Large intestine (tissue), 12 donors: ENCODE results near the gene HNRNPD. TPM values are rescaled to one million over a fixed set of nuclear protein-coding genes. Genes with fewer than 3 reads are reported as not detected.
"Not testable (repeated sequence)": the region's sequence is repeated elsewhere in the genome, so short reads cannot be mapped to it uniquely, and the experiment has no call there.

Source experiments
- DNase-seq, 2 donors: peaks; one replicate each; pipeline versions ENCODE4 v3.0.0 to v3.0.0-alpha.2; 2013
- H3K27ac ChIP-seq: one replicate; pipeline ENCODE4 v1.5.1; 2013; ENCODE audit warnings: low read length
- H3K27me3 ChIP-seq: 2 replicates; pipeline ENCODE4 v1.6.1; 2013; ENCODE audit warnings: low read length; ENCODE audit not compliant: control insufficient read depth, insufficient read depth
- H3K36me3 ChIP-seq: 2 replicates; pipeline ENCODE4 v1.6.1; 2013; ENCODE audit warnings: low read length; ENCODE audit not compliant: control insufficient read depth, insufficient read depth
- H3K4me1 ChIP-seq: one replicate; pipeline ENCODE4 v1.6.1; 2013; ENCODE audit warnings: low read length; ENCODE audit not compliant: control insufficient read depth, insufficient read depth
- H3K4me3 ChIP-seq: one replicate; pipeline ENCODE4 v1.5.1; 2013; ENCODE audit warnings: low read length
- H3K9me3 ChIP-seq: one replicate; pipeline ENCODE4 v1.6.1; 2013; ENCODE audit warnings: mild to moderate bottlenecking, low read depth, low read length, moderate library complexity; ENCODE audit not compliant: control insufficient read depth
- WGBS: methylation state at CpG from one replicate; pipeline ENCODE4 v1.1.5; 2013; ENCODE audit warnings: low lambda C conversion rate; ENCODE audit not compliant: insufficient coverage; 5-methylcytosine and 5-hydroxymethylcytosine counted together
- long read RNA-seq, 11 donors: transcript quantifications; one replicate each; lab custom pipeline, GENCODE V29; 2026
- polyA plus RNA-seq: library from polyadenylated mRNA; unstranded; fragments of 120-200 nt; gene quantifications from one replicate; pipeline ENCODE4 v1.2.1, GENCODE V29; 2013

The HNRNPD gene
- 401 TPM for polyA plus RNA-seq
- long read RNA-seq, donor 1, transcript HNRNPD-201 (9 exons, 3,033 nt), result minor isoform, 13 of 94 reads
- long read RNA-seq, donor 1, transcript HNRNPD-203 (8 exons, 1,585 nt), result major isoform, 22 of 94 reads
- long read RNA-seq, donor 1, transcript HNRNPD-202 (8 exons, 1,667 nt), result minor isoform, 6 of 94 reads
- long read RNA-seq, donor 1, partial matches to known transcripts, result 52 of 94 reads
- long read RNA-seq, donor 1, other reads (novel, unspliced or antisense), result 0 of 94 reads
- long read RNA-seq, donor 2, full-length matches to known transcripts, result 107 of 239 reads
- long read RNA-seq, donor 2, partial matches to known transcripts, result 119 of 239 reads
- long read RNA-seq, donor 2, other reads (novel, unspliced or antisense), result 13 of 239 reads
- long read RNA-seq, donor 3, full-length matches to known transcripts, result 115 of 229 reads
- long read RNA-seq, donor 3, partial matches to known transcripts, result 101 of 229 reads
- long read RNA-seq, donor 3, other reads (novel, unspliced or antisense), result 13 of 229 reads
- long read RNA-seq, donor 4, partial matches to known transcripts, result 0 of 4 reads
- long read RNA-seq, donor 4, other reads (novel, unspliced or antisense), result 0 of 4 reads
- long read RNA-seq, donor 5, transcript HNRNPD-202 (8 exons, 1,667 nt), result minor isoform, 9 of 77 reads
- long read RNA-seq, donor 5, transcript HNRNPD-201 (9 exons, 3,033 nt), result minor isoform, 10 of 77 reads
- long read RNA-seq, donor 5, transcript HNRNPD-203 (8 exons, 1,585 nt), result major isoform, 20 of 77 reads
- long read RNA-seq, donor 5, partial matches to known transcripts, result 31 of 77 reads
- long read RNA-seq, donor 5, other reads (novel, unspliced or antisense), result 7 of 77 reads
- long read RNA-seq, donor 6, full-length matches to known transcripts, result 52 of 92 reads
- long read RNA-seq, donor 6, partial matches to known transcripts, result 32 of 92 reads
- long read RNA-seq, donor 6, other reads (novel, unspliced or antisense), result 8 of 92 reads
- long read RNA-seq, donor 7, transcript HNRNPD-201 (9 exons, 3,033 nt), result minor isoform, 8 of 53 reads
- long read RNA-seq, donor 7, transcript HNRNPD-203 (8 exons, 1,585 nt), result major isoform, 14 of 53 reads
- long read RNA-seq, donor 7, partial matches to known transcripts, result 25 of 53 reads
- long read RNA-seq, donor 7, other reads (novel, unspliced or antisense), result 5 of 53 reads
- long read RNA-seq, donor 8, transcript HNRNPD-202 (8 exons, 1,667 nt), result minor isoform, 7 of 236 reads
- long read RNA-seq, donor 8, transcript HNRNPD-201 (9 exons, 3,033 nt), result minor isoform, 30 of 236 reads
- long read RNA-seq, donor 8, transcript HNRNPD-203 (8 exons, 1,585 nt), result major isoform, 53 of 236 reads
- long read RNA-seq, donor 8, partial matches to known transcripts, result 129 of 236 reads
- long read RNA-seq, donor 8, other reads (novel, unspliced or antisense), result 16 of 236 reads
- long read RNA-seq, donor 9, full-length matches to known transcripts, result 39 of 84 reads
- long read RNA-seq, donor 9, partial matches to known transcripts, result 36 of 84 reads
- long read RNA-seq, donor 9, other reads (novel, unspliced or antisense), result 9 of 84 reads
- long read RNA-seq, donor 10, transcript HNRNPD-203 (8 exons, 1,585 nt), result major isoform, 36 of 131 reads
- long read RNA-seq, donor 10, transcript HNRNPD-201 (9 exons, 3,033 nt), result minor isoform, 33 of 131 reads
- long read RNA-seq, donor 10, transcript HNRNPD-202 (8 exons, 1,667 nt), result minor isoform, 6 of 131 reads
- long read RNA-seq, donor 10, partial matches to known transcripts, result 40 of 131 reads
- long read RNA-seq, donor 10, other reads (novel, unspliced or antisense), result 11 of 131 reads
- long read RNA-seq, donor 11, transcript HNRNPD-201 (9 exons, 3,033 nt), result minor isoform, 18 of 87 reads
- long read RNA-seq, donor 11, transcript HNRNPD-203 (8 exons, 1,585 nt), result major isoform, 28 of 87 reads
- long read RNA-seq, donor 11, partial matches to known transcripts, result 25 of 87 reads
- long read RNA-seq, donor 11, other reads (novel, unspliced or antisense), result 11 of 87 reads

GRCh38 chr4:82373816-82374625 lies at the start of gene HNRNPD:
TSS of gene HNRNPD (minus strand) at chr4:82373991. CDS start at chr4:82373678, 313 bp downstream.
- H3K4me1 ChIP-seq, result peaks cover 3% of the 10 kb centered on the region
- no CpG with 5 or more reads among the region's 83 CpGs for WGBS
- DNase-seq, result peak; percentile 99 to 100
- peak within 1 kb of the TSS; percentile 100 for H3K27ac ChIP-seq
- peak within 1 kb of the TSS; percentile 98 for H3K4me3 ChIP-seq
- H3K36me3 ChIP-seq, result peaks cover 6% of the 10 kb centered on the region
- H3K9me3 ChIP-seq, result no peaks in the 10 kb centered on the region
- H3K27me3 ChIP-seq, result no peaks in the 10 kb centered on the region

- no peak for DNase-seq
- peaks cover 46% of the 10 kb centered on the region for H3K36me3 ChIP-seq
- H3K9me3 ChIP-seq, result no peaks in the 10 kb centered on the region
- peaks cover 7% of the 10 kb centered on the region for H3K4me1 ChIP-seq
- no peaks in the 10 kb centered on the region for H3K27me3 ChIP-seq
- no peak overlapping the region for H3K4me3 ChIP-seq
- 92% methylated on average over 4 of the region's 5 CpGs for WGBS
- no peak overlapping the region for H3K27ac ChIP-seq
Observed at GRCh38 chr4:82422616-82423015, 48.8 kb upstream of the HNRNPD start.

DNA sequence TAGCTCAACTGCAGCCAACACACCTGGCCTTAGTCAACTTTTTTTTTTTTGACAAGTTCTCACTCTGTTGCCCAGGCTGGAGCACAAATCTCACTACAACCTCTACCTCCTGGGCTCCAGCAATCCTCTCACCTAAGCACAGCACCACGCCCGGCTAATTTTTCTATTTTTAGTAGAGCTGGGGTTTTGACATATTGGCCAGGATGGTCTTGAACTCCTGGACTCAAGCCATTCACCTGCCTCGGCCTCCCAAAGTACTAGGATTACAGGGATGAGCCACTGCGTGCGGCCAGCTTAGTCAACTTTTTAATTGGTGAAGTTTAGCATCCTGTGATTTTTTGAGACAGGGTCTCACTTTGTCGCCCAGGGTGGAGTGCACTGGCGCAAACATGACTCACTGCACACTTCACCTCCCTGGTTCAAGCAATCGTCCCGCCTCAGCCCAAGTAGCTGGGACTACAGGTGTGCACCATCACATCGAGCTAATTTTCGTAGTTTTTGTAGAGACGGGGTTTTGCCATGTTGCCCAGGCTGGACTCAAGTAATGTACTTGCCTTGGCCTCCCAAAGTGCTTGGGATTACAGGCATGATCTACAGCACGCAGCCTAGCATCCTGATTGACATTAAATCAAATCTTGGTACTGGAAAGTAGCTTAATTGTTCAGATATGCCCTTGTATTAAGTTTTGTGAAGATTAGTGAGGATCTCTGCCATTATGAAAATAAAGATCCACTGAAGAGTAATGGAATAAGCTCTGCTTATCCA lies 48.2 kb upstream of the HNRNPD start:
- H3K27me3 ChIP-seq, result no peaks in the 10 kb centered on the region
- DNase-seq, result no peak
- H3K27ac ChIP-seq, result no peak overlapping the region
- no CpG with 5 or more reads among the region's 13 CpGs for WGBS
- peaks cover 41% of the 10 kb centered on the region for H3K36me3 ChIP-seq
- peaks cover 6% of the 10 kb centered on the region for H3K4me1 ChIP-seq
- H3K4me3 ChIP-seq, result no peak overlapping the region
- no peaks in the 10 kb centered on the region for H3K9me3 ChIP-seq

GRCh38 chr4:82419451-82419850 lies 45.7 kb upstream of the HNRNPD start:
- no peak overlapping the region for H3K4me3 ChIP-seq
- no peaks in the 10 kb centered on the region for H3K27me3 ChIP-seq
- H3K36me3 ChIP-seq, result peaks cover 21% of the 10 kb centered on the region
- WGBS, result no CpG with 5 or more reads among the region's 3 CpGs
- H3K27ac ChIP-seq, result no peak overlapping the region
- no peak for DNase-seq
- no peaks in the 10 kb centered on the region for H3K4me1 ChIP-seq
- no peaks in the 10 kb centered on the region for H3K9me3 ChIP-seq

GRCh38 chr4:82415922-82416365 lies 42.2 kb upstream of the HNRNPD start:
- WGBS, result 100% methylated on average over 2 of the region's 12 CpGs
- Histone ChIP-seq H3K27me3 (no peaks in the 10 kb centered on the region), H3K9me3 (no peaks in the 10 kb centered on the region), H3K36me3 (no peaks in the 10 kb centered on the region), H3K27ac (no peak overlapping the region), H3K4me1 (no peaks in the 10 kb centered on the region), H3K4me3 (no peak overlapping the region)
- DNase-seq, result no peak

GRCh38 chr4:82415061-82415460 lies 41.3 kb upstream of the HNRNPD start:
- H3K27me3 ChIP-seq, DNase-seq, H3K36me3 ChIP-seq, H3K4me3 ChIP-seq, H3K4me1 ChIP-seq, H3K27ac ChIP-seq, H3K9me3 ChIP-seq: not testable (repeated sequence)
- no CpG with 5 or more reads among the region's 11 CpGs for WGBS

DNA sequence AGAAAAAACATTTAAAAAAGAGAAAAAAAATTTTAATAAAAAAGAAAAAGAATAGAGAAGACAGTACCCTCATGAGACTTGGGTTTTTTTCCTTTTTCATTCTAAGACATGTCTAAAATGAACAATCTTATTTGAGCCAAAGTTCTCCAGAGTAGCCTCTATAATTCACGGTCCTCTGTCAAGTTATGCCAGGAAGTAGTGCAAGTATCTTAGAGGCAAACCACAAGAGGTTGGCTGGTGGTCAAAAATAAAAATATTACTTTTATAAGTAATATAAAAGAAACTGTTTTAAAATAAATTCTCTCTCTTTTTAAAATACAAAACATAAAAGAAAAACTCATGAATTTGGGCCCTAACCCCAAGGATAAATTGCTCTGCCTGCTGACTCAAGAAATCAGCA lies 29.9 kb upstream of the HNRNPD start:
- Histone ChIP-seq H3K9me3 (no peaks in the 10 kb centered on the region), H3K27me3 (no peaks in the 10 kb centered on the region), H3K27ac (no peak overlapping the region), H3K4me1 (no peaks in the 10 kb centered on the region), H3K36me3 (no peaks in the 10 kb centered on the region), H3K4me3 (no peak overlapping the region)
- WGBS, result 67% methylated on average over 1 of the region's 1 CpG
- DNase-seq, result no peak

DNA sequence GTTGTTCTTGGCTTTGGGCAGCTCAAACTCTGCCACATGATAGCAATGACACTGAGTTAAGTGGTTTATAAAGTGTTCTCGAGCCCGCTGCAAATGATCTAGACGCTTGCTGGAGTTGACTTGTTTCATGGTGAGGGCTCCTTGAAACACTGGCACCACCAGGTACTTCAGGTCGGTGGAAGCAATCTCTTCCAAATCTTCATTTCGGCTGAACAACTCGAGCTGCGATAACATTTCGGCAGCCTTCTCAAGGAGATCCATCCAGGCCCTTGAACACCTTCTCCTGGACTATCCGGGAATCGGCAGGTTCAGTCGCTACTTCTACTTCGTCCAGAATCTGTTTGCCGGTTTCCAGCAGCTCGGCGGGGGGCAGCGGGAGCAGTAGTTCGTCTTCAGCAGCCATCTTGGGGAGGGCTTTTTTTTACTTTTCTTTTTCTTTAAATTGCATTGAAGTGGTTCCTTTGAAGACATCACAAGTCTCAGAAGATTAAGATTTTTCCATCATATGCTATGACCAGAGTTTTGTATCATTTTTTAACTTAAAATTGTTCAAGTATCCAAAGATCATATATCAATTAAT lies 28.5 kb upstream of the HNRNPD start:
- Histone ChIP-seq H3K27me3 (no peaks in the 10 kb centered on the region), H3K4me3 (no peak overlapping the region), H3K9me3 (no peaks in the 10 kb centered on the region), H3K27ac (no peak overlapping the region), H3K4me1 (no peaks in the 10 kb centered on the region), H3K36me3 (no peaks in the 10 kb centered on the region)
- no CpG with 5 or more reads among the region's 17 CpGs for WGBS
- DNase-seq, result no peak
